GM10266 (cell line): ENCODE results near the gene MYO6.
"Not testable (repeated sequence)": the region's sequence is repeated elsewhere in the genome, so short reads cannot be mapped to it uniquely, and the experiment has no call there.

ENCODE experiments used
- DNase-seq: peaks from one replicate; pipeline ENCODE4 v3.0.0; 2012; ENCODE audit errors: extremely low spot score
- CTCF ChIP-seq: IDR thresholded peaks from 2 replicates; pipeline ENCODE4 v1.5.1; 2012; ENCODE audit warnings: mild to moderate bottlenecking, low read depth; ENCODE audit not compliant: control insufficient read depth, insufficient read depth; ENCODE audit errors: missing control alignments

The MYO6 gene

GRCh38 chr6:75892384-75892783 lies 143.3 kb downstream of the MYO6 start:
- no peak for TF ChIP-seq CTCF

DNA sequence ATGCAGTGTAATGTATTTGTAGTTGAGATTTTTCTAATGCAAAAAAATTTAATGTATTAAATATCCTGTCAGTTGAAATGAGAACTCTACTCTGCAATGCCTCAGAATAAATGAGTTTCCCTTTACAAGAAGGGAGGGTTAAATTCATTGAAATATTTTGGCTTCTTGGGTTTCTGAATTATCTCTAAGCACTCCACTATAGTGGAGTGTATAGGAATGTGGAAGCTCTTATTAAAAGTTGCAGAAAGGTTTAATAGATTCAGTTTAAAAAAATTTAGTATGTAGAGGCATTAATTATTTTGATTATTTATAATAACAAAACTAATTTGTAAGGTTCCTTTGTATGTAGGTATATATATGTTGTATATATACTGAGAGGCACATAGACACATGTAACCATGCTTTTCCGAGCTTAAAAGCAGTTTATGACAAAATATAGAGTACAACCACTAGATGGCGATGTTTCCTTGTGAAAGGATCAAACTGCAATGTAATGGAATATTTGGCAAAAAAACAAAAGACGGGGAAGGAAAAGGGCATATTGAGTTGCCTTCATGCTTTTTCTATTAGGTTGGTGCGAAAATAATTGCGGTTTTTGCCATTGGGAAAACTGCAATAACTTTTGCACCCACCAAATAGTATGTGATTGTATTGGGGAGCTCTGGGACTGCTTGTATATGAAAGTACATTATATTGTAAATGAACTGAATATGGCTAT lies 144.2 kb downstream of the MYO6 start:
- DNase-seq, result peak; percentile 29
- TF ChIP-seq CTCF, result peak; percentile 56

More at GRCh38 chr6:75892384-75892783, 143.3 kb downstream of the MYO6 start:
- no peak for DNase-seq

- TF ChIP-seq CTCF, result no peak
- no peak for DNase-seq
Observed at GRCh38 chr6:75893776-75894152, 144.7 kb downstream of the MYO6 start.

GRCh38 chr6:75896526-75896925 lies 147.5 kb downstream of the MYO6 start:
- no peak for TF ChIP-seq CTCF
- DNase-seq, result no peak

GRCh38 chr6:75900216-75900615 lies 151.2 kb downstream of the MYO6 start:
- DNase-seq, result not testable (repeated sequence)

DNA sequence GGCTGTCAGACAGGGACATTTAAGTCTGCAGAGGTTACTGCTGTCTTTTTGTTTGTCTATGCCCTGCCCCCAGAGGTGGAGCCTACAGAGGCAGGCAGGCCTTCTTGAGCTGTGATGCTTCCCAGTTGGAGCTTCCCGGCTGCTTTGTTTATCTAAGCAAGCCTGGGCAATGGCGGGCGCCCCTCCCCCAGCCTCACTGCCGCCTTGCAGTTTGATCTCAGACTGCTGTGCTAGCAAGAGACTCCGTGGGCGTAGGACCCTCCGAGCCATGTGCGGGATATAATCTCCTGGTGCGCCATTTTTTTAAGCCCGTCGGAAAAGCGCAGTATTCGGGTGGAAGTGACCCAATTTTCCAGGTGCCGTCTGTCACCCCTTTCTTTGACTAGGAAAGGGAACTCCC lies 156.1 kb downstream of the MYO6 start:
- not testable (repeated sequence) for DNase-seq

- DNase-seq, result no peak
- TF ChIP-seq CTCF, result no peak
Observed at GRCh38 chr6:75906871-75907270, 157.8 kb downstream of the MYO6 start.

DNA sequence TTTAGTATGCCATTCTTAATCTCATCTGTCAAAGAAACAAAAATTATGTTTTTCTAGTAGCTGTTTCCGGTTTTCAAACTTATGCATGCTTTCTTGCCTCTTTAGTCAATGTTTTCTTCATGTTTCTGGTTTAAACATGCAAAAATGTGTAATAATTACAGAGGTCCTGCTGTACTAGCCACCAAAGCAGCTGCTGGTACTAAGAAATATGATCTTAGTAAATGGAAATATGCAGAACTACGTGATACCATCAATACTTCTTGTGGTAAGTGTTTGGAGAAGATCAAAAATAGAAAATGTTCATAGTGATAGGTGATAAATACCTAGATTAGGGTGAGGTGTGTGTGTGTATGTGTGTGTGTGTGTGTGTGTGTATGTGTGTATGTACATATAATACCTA lies 158.4 kb downstream of the MYO6 start:
- TF ChIP-seq CTCF, result no peak
- DNase-seq, result no peak
